Esophagus squamous epithelium (tissue), 4 donors: ENCODE results near the gene SLCO1B1.

ENCODE experiments used
- CTCF ChIP-seq, 6 experiments: fragments of 450-650 bp in 4 of 6; fragments of 200-600 bp in 2 of 6; sonication (generic) in 2 of 6; IDR thresholded peaks; one replicate each; pipeline ENCODE4 v1.5.1; 2016 to 2019; ENCODE audit warnings: antibody characterized with exemption in 6 of 6, mild to moderate bottlenecking in 4 of 6, moderate library complexity in 4 of 6
- POLR2A ChIP-seq, 4 donors: fragments of 450-650 bp; IDR thresholded peaks; one replicate each; pipeline ENCODE4 v1.6.1; 2017; ENCODE audit warnings: antibody characterized with exemption in 4 of 4, mild to moderate bottlenecking in 4 of 4, moderate library complexity in 3 of 4

GRCh38 chr12:21257172-21257571 lies 126.2 kb downstream of the SLCO1B1 start:
- TF ChIP-seq POLR2A (IDR thresholded peaks at IDR 0.05) = no peak
- TF ChIP-seq CTCF (IDR thresholded peaks at IDR 0.05) = no peak
